GM04503 (cell line): ENCODE data around the gene BAHCC1.
"Not testable (repeated sequence)": the region's sequence is repeated elsewhere in the genome, so short reads cannot be mapped to it uniquely, and the experiment has no call there.

ENCODE experiments used
- DNase-seq: peaks from one replicate; pipeline ENCODE4 v3.0.0-alpha.2; 2012; ENCODE audit warnings: low read depth

BAHCC1 gene

GRCh38 chr17:81413497-81414135, 18.4 kb downstream of the BAHCC1 start:
- no peak for DNase-seq

- no peak for DNase-seq
Observed at GRCh38 chr17:81414756-81415516, 19.7 kb downstream of the BAHCC1 start.

- no peak for DNase-seq
Observed at GRCh38 chr17:81415681-81416080, 20.4 kb downstream of the BAHCC1 start.

GRCh38 chr17:81416612-81417011, 21.4 kb downstream of the BAHCC1 start:
- no peak for DNase-seq

GRCh38 chr17:81417049-81417878, 22.0 kb downstream of the BAHCC1 start:
- DNase-seq: no peak

- DNase-seq: no peak
Observed at GRCh38 chr17:81417879-81418709, 22.8 kb downstream of the BAHCC1 start.

GRCh38 chr17:81418710-81419318, 23.6 kb downstream of the BAHCC1 start:
- DNase-seq: no peak

- DNase-seq: peak; percentile 78
Observed at GRCh38 chr17:81419319-81419885, 24.1 kb downstream of the BAHCC1 start.

GRCh38 chr17:81419886-81420768, 24.9 kb downstream of the BAHCC1 start:
- no peak for DNase-seq

GRCh38 chr17:81420769-81421462, 25.7 kb downstream of the BAHCC1 start:
- no peak for DNase-seq

- no peak for DNase-seq
Observed at GRCh38 chr17:81422776-81423697, 27.8 kb downstream of the BAHCC1 start.

- DNase-seq: no peak
Observed at GRCh38 chr17:81423698-81424071, 28.4 kb downstream of the BAHCC1 start.

GRCh38 chr17:81424151-81425017, 29.1 kb downstream of the BAHCC1 start:
- no peak for DNase-seq

GRCh38 chr17:81425041-81425440, 29.8 kb downstream of the BAHCC1 start:
- not testable (repeated sequence) for DNase-seq

GRCh38 chr17:81425716-81426392, 30.6 kb downstream of the BAHCC1 start:
- not testable (repeated sequence) for DNase-seq

GRCh38 chr17:81426393-81427172, 31.3 kb downstream of the BAHCC1 start:
- DNase-seq: no peak
